H1 (cell line): ENCODE data around the gene RALGDS.

Experiments used
- CTCF ChIP-seq, 3 experiments: IDR thresholded peaks; 1 replicate in 2 of 3; 2 replicates in 1 of 3; pipeline versions ENCODE4 v1.5.1 to v1.6.1; 2011; ENCODE audit warnings: low read length in 3 of 3, mild to moderate bottlenecking in 3 of 3, inconsistent platforms in 2 of 3, low read depth in 1 of 3, moderate library complexity in 1 of 3; ENCODE audit not compliant: insufficient read depth in 1 of 3; ENCODE audit errors: control extremely low read depth in 1 of 3
- SRF ChIP-seq: IDR thresholded peaks from 2 replicates; pipeline ENCODE4 v1.6.1; 2011; ENCODE audit warnings: mild to moderate bottlenecking, low read depth, low read length, moderate library complexity

GRCh38 chr9:133118568-133118967, 2.5 kb downstream of the RALGDS start:
- no peak for TF ChIP-seq SRF
- TF ChIP-seq CTCF (IDR thresholded peaks at IDR 0.05; ENCODE audit: control extremely low read depth in 1 of 3, insufficient read depth in 1 of 3, low read depth in 1 of 3, low read length in 3 of 3), result no peak
